ENCODE measurements around the gene CA10. TPM values are rescaled to one million over a fixed set of nuclear protein-coding genes. Genes with fewer than 3 reads are reported as not detected.
A peak's percentile ranks its signal among the peaks of the same experiment; 100 is the strongest.

The CA10 gene
- 10 to 100 TPM; 30.0 to 85.5 TPM for total RNA-seq
- 100 to 1,000 TPM; 113 to 130 TPM for polyA plus RNA-seq (ENCODE audit: insufficient read length in 2 of 2)
- long read RNA-seq, donor 1, transcript CA10-201 (10 exons, 2,914 nt), result minor isoform, 5 of 36 reads
- long read RNA-seq, donor 1, transcript CA10-203 (9 exons, 3,189 nt), result major isoform, 31 of 36 reads
- long read RNA-seq, donor 1, partial matches to known transcripts, result 0 of 36 reads
- long read RNA-seq, donor 1, other reads (novel, unspliced or antisense), result 0 of 36 reads
- long read RNA-seq, donor 2, partial matches to known transcripts, result 0 of 5 reads
- long read RNA-seq, donor 2, other reads (novel, unspliced or antisense), result 0 of 5 reads
- long read RNA-seq, donor 3, transcript CA10-203 (9 exons, 3,189 nt), result major isoform, 10 of 15 reads
- long read RNA-seq, donor 3, partial matches to known transcripts, result 5 of 15 reads
- long read RNA-seq, donor 3, other reads (novel, unspliced or antisense), result 0 of 15 reads
- long read RNA-seq, donor 4, result 0 reads

DNA sequence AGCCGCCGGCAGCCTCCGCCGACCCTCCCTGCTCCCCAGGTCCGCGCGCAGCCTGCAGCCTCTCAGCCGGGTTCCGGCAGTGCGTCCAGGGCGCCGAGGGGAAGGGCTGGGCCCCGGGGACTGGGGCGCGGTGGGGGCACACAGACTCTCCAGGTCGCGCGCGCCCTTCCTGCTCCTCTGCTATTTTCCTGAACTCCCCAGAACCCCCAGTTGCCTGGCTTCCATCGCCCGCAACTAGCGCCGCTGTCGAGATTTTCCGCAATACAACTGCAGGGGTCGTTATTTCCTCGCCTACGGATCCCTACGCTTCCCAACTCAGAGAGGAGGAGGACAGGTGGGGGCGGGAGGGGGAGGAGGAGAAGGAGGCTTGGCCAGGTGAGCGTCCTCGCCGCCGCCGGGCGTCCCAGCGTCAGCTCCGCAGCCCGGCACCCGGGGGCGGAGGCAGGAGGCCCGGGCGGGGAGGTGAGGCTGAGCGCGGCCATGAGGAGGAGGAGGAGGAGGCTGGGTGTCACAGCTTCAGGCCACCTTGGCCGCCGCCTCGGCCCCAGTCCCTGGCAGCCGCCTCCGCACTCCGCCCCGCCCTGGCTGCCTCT is at the start of gene CA10:
CA10 (minus strand) TSS at position 265 of the 593 bp plus-strand sequence.
- Histone ChIP-seq H3K27ac (ENCODE audit: low read depth, low read length) (peak within 1 kb of the TSS; percentile 69), H3K4me3 (ENCODE audit: low read depth, low read length) (peak within 1 kb of the TSS; percentile 45), H3K27me3 (ENCODE audit: control insufficient read depth, insufficient read depth, low read length) (peaks cover 38% of the 10 kb centered on the region), H3K36me3 (ENCODE audit: control insufficient read depth, insufficient read depth, low read length) (no peaks in the 10 kb centered on the region), H3K4me1 (ENCODE audit: control insufficient read depth, insufficient read depth, low read length) (peaks cover 28% of the 10 kb centered on the region), H3K9me3 (ENCODE audit: control insufficient read depth, insufficient read depth, low read length) (no peaks in the 10 kb centered on the region)
- under 1% methylated on average over 51 of the region's 52 CpGs for WGBS (ENCODE audit: insufficient coverage)
- peak in 3 of 6 donors; percentile 75 to 97 (median 86) for DNase-seq (ENCODE audit: low read depth in 4 of 6, low spot score in 6 of 6)

GRCh38 chr17:52207796-52208195 is 49.3 kb upstream of the CA10 start:
- no peaks in the 10 kb centered on the region for H3K36me3 ChIP-seq (ENCODE audit: control insufficient read depth, insufficient read depth, low read length)
- H3K4me3 ChIP-seq (ENCODE audit: low read depth, low read length), result no peak overlapping the region
- no peak overlapping the region for H3K27ac ChIP-seq (ENCODE audit: low read depth, low read length)
- H3K27me3 ChIP-seq (ENCODE audit: control insufficient read depth, insufficient read depth, low read length), result no peaks in the 10 kb centered on the region
- WGBS (ENCODE audit: insufficient coverage), result 86% methylated on average over 1 of the region's 2 CpGs
- H3K9me3 ChIP-seq (ENCODE audit: control insufficient read depth, insufficient read depth, low read length), result no peaks in the 10 kb centered on the region
- no peaks in the 10 kb centered on the region for H3K4me1 ChIP-seq (ENCODE audit: control insufficient read depth, insufficient read depth, low read length)
- peak in 1 of 6 donors; percentile 42 for DNase-seq (ENCODE audit: low read depth in 4 of 6, low spot score in 6 of 6)

- Histone ChIP-seq H3K4me1 (ENCODE audit: control insufficient read depth, insufficient read depth, low read length) (no peaks in the 10 kb centered on the region), H3K4me3 (ENCODE audit: low read depth, low read length) (no peak overlapping the region), H3K27ac (ENCODE audit: low read depth, low read length) (no peak overlapping the region), H3K27me3 (ENCODE audit: control insufficient read depth, insufficient read depth, low read length) (no peaks in the 10 kb centered on the region), H3K9me3 (ENCODE audit: control insufficient read depth, insufficient read depth, low read length) (no peaks in the 10 kb centered on the region), H3K36me3 (ENCODE audit: control insufficient read depth, insufficient read depth, low read length) (no peaks in the 10 kb centered on the region)
- WGBS (ENCODE audit: insufficient coverage), result no CpG with 5 or more reads among the region's 2 CpGs
- peak in 2 of 6 donors; percentile 33 to 34 for DNase-seq (ENCODE audit: low read depth in 4 of 6, low spot score in 6 of 6)
Observed at GRCh38 chr17:52202520-52203080, 44.1 kb upstream of the CA10 start.

- H3K27me3 ChIP-seq (ENCODE audit: control insufficient read depth, insufficient read depth, low read length), result no peaks in the 10 kb centered on the region
- H3K4me1 ChIP-seq (ENCODE audit: control insufficient read depth, insufficient read depth, low read length), result no peaks in the 10 kb centered on the region
- H3K36me3 ChIP-seq (ENCODE audit: control insufficient read depth, insufficient read depth, low read length), result no peaks in the 10 kb centered on the region
- peak in 2 of 6 donors; percentile 16 to 36 for DNase-seq (ENCODE audit: low read depth in 4 of 6, low spot score in 6 of 6)
- H3K27ac ChIP-seq (ENCODE audit: low read depth, low read length), result no peak overlapping the region
- WGBS (ENCODE audit: insufficient coverage), result 45% methylated on average over 1 of the region's 2 CpGs
- no peaks in the 10 kb centered on the region for H3K9me3 ChIP-seq (ENCODE audit: control insufficient read depth, insufficient read depth, low read length)
- no peak overlapping the region for H3K4me3 ChIP-seq (ENCODE audit: low read depth, low read length)
Observed at GRCh38 chr17:52201767-52202519, 43.4 kb upstream of the CA10 start.

DNA sequence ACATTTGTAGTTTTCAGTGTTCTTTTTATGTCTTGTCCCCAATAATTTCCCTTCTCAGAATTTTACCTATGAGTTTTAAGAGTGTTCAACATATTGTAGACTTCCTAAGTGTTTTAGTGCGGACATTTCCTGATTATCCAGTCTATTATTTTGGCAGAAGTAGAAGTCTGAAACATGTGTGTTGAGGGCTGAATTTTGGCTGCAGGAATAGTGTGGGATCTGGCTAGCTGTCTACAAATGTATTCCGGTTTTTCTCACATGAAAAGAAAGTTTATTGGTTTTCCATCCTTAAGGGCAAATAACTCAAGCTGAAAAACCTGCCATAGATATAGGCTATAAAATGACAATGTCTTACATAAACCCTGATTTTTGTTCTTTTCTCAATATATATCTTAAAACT is 33.0 kb upstream of the CA10 start:
- no peaks in the 10 kb centered on the region for H3K4me1 ChIP-seq (ENCODE audit: control insufficient read depth, insufficient read depth, low read length)
- DNase-seq (ENCODE audit: low read depth in 4 of 6, low spot score in 6 of 6), result no peak
- no CpG with 5 or more reads among the region's 2 CpGs for WGBS (ENCODE audit: insufficient coverage)

DNA sequence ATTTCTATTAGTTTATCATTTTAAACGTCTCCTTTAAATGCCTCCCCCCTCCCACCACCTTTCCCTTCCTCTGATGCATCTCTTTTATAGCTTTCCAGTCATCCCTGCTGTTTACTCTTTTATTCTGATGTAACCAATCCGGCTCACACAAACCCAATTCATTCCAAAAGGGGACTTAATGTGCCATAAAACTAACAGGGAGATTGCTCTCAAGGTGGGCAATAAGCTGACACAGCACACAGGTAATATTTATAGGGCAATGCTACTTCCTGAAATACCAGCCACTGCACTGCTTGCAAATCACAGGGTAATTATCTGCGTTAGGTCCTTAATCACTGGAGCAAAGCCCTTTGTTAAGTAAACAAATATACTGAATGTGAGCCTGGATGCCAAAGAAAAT is 23.3 kb upstream of the CA10 start:
- peak in 3 of 6 donors; percentile 12 to 92 (median 19) for DNase-seq (ENCODE audit: low read depth in 4 of 6, low spot score in 6 of 6)
- H3K27ac ChIP-seq (ENCODE audit: low read depth, low read length), result no peak overlapping the region
- no peaks in the 10 kb centered on the region for H3K9me3 ChIP-seq (ENCODE audit: control insufficient read depth, insufficient read depth, low read length)
- H3K36me3 ChIP-seq (ENCODE audit: control insufficient read depth, insufficient read depth, low read length), result no peaks in the 10 kb centered on the region
- WGBS (ENCODE audit: insufficient coverage), result 20% methylated on average over 2 of the region's 3 CpGs
- no peaks in the 10 kb centered on the region for H3K4me1 ChIP-seq (ENCODE audit: control insufficient read depth, insufficient read depth, low read length)
- H3K27me3 ChIP-seq (ENCODE audit: control insufficient read depth, insufficient read depth, low read length), result no peaks in the 10 kb centered on the region
- H3K4me3 ChIP-seq (ENCODE audit: low read depth, low read length), result no peak overlapping the region

More for the DNA sequence above, 33.0 kb upstream of the CA10 start:
- H3K9me3 ChIP-seq (ENCODE audit: control insufficient read depth, insufficient read depth, low read length), result no peaks in the 10 kb centered on the region
- H3K4me3 ChIP-seq (ENCODE audit: low read depth, low read length), result no peak overlapping the region
- no peaks in the 10 kb centered on the region for H3K36me3 ChIP-seq (ENCODE audit: control insufficient read depth, insufficient read depth, low read length)
- no peak overlapping the region for H3K27ac ChIP-seq (ENCODE audit: low read depth, low read length)
- H3K27me3 ChIP-seq (ENCODE audit: control insufficient read depth, insufficient read depth, low read length), result no peaks in the 10 kb centered on the region

- no CpG with 5 or more reads among the region's 5 CpGs for WGBS (ENCODE audit: insufficient coverage)
- DNase-seq (ENCODE audit: low read depth in 4 of 6, low spot score in 6 of 6), result no peak
- Histone ChIP-seq H3K27me3 (ENCODE audit: control insufficient read depth, insufficient read depth, low read length) (no peaks in the 10 kb centered on the region), H3K36me3 (ENCODE audit: control insufficient read depth, insufficient read depth, low read length) (no peaks in the 10 kb centered on the region), H3K4me3 (ENCODE audit: low read depth, low read length) (no peak overlapping the region), H3K27ac (ENCODE audit: low read depth, low read length) (no peak overlapping the region), H3K4me1 (ENCODE audit: control insufficient read depth, insufficient read depth, low read length) (no peaks in the 10 kb centered on the region), H3K9me3 (ENCODE audit: control insufficient read depth, insufficient read depth, low read length) (no peaks in the 10 kb centered on the region)
Observed at GRCh38 chr17:52178012-52178411, 19.5 kb upstream of the CA10 start.

DNA sequence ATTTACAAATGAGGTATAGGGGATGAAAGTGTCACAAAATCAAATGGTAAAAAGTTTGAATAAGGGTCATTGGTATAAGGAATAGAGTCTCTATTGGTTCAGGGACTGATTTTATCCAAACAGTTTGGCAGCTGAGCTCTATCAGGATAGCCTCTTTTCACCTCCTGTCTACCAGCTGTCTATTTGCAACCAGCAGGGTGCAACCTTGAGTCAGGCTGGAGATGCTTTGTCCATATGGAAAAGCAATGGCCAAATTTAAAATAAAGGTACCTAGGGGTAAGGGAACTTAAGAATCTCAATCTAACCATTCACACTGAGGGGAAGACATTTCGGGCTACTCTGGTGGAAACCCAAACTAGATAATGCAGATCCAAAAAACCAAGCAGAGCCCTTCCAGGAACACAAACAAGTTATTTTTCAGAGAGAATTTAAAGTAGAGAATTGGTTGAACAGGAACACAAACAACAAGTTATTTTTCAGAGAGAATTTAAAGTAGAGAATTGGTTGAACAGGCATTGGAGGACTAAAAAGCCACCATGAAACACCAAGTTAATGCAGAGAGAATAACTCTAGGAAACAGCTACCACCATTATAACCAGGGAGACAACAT is 12.6 kb upstream of the CA10 start:
- DNase-seq (ENCODE audit: low read depth in 4 of 6, low spot score in 6 of 6), result peak in 2 of 6 donors; percentile 51 to 79

GRCh38 chr17:52160136-52160567 is 1.6 kb upstream of the CA10 start:
- no peaks in the 10 kb centered on the region for H3K9me3 ChIP-seq (ENCODE audit: control insufficient read depth, insufficient read depth, low read length)
- 4% methylated on average over 17 of the region's 17 CpGs for WGBS (ENCODE audit: insufficient coverage)
- peak overlapping the region; percentile 45 for H3K4me3 ChIP-seq (ENCODE audit: low read depth, low read length)
- no peaks in the 10 kb centered on the region for H3K36me3 ChIP-seq (ENCODE audit: control insufficient read depth, insufficient read depth, low read length)
- peaks cover 28% of the 10 kb centered on the region for H3K4me1 ChIP-seq (ENCODE audit: control insufficient read depth, insufficient read depth, low read length)
- peaks cover 38% of the 10 kb centered on the region for H3K27me3 ChIP-seq (ENCODE audit: control insufficient read depth, insufficient read depth, low read length)
- no peak overlapping the region for H3K27ac ChIP-seq (ENCODE audit: low read depth, low read length)
- peak in 2 of 6 donors; percentile 62 to 82 for DNase-seq (ENCODE audit: low read depth in 4 of 6, low spot score in 6 of 6)

More for the DNA sequence above, 12.6 kb upstream of the CA10 start:
- WGBS (ENCODE audit: insufficient coverage), result no CpG with 5 or more reads among the region's 1 CpG
- H3K36me3 ChIP-seq (ENCODE audit: control insufficient read depth, insufficient read depth, low read length), result no peaks in the 10 kb centered on the region
- H3K27me3 ChIP-seq (ENCODE audit: control insufficient read depth, insufficient read depth, low read length), result no peaks in the 10 kb centered on the region
- no peak overlapping the region for H3K4me3 ChIP-seq (ENCODE audit: low read depth, low read length)
- no peaks in the 10 kb centered on the region for H3K9me3 ChIP-seq (ENCODE audit: control insufficient read depth, insufficient read depth, low read length)
- H3K4me1 ChIP-seq (ENCODE audit: control insufficient read depth, insufficient read depth, low read length), result no peaks in the 10 kb centered on the region
- no peak overlapping the region for H3K27ac ChIP-seq (ENCODE audit: low read depth, low read length)
